H1 (cell line): ENCODE results near the gene ST6GALNAC3. TPM values are rescaled to one million over a fixed set of nuclear protein-coding genes. Genes with fewer than 3 reads are reported as not detected.

Experiments used
- CTCF ChIA-PET: fragments of 300-600 bp; sonication (Branson Sonifier 250); formaldehyde crosslinking; loops from one replicate; lab custom pipeline; 2021; ENCODE audit not compliant: partially characterized antibody; lab: Charles Lee
- POLR2A ChIA-PET: fragments of 300-600 bp; sonication (Branson Sonifier 250); formaldehyde crosslinking; loops from one replicate; lab custom pipeline; 2021; ENCODE audit warnings: inconsistent platforms; ENCODE audit not compliant: partially characterized antibody; lab: Charles Lee
- DNase-seq, 2 experiments: peaks; one replicate each; pipeline versions ENCODE4 v3.0.0 to v3.0.0-alpha.2; 2010 to 2022; ENCODE audit warnings: low spot score in 2 of 2, low read depth in 1 of 2, mixed read lengths in 1 of 2
- FAIRE-seq: peaks from 2 replicates; lab custom pipeline; 2011; peaks lifted over from hg19 to GRCh38; lab: Jason Lieb, UNC
- H2AFZ ChIP-seq: 2 replicates; pipeline ENCODE4 v1.8.1; 2012; ENCODE audit warnings: low read length, inconsistent platforms
- H2AK5ac ChIP-seq: 2 replicates; pipeline ENCODE4 v1.6.1; 2013; ENCODE audit warnings: low read depth, low read length
- H2BK120ac ChIP-seq: replicated peaks from 2 replicates; pipeline ENCODE3; 2013; ENCODE audit warnings: low read depth, low read length, inconsistent platforms
- H2BK12ac ChIP-seq: 2 replicates; pipeline ENCODE4 v1.6.1; 2013; ENCODE audit warnings: low read depth, low read length
- H2BK15ac ChIP-seq: 2 replicates; pipeline ENCODE4 v1.6.1; 2013; ENCODE audit warnings: low read length
- H2BK20ac ChIP-seq: 2 replicates; pipeline ENCODE4 v1.6.1; 2013; ENCODE audit warnings: low read length
- H2BK5ac ChIP-seq: 2 replicates; pipeline ENCODE4 v1.6.1; 2013; ENCODE audit warnings: low read depth, low read length
- H3K14ac ChIP-seq: 2 replicates; pipeline ENCODE4 v1.6.1; 2013; ENCODE audit warnings: inconsistent platforms; ENCODE audit not compliant: insufficient read length
- H3K18ac ChIP-seq: 2 replicates; pipeline ENCODE4 v1.6.1; 2013; ENCODE audit warnings: low read length; ENCODE audit errors: extremely low read depth
- H3K23ac ChIP-seq: 2 replicates; pipeline ENCODE4 v1.6.1; 2013; ENCODE audit warnings: inconsistent platforms; ENCODE audit not compliant: insufficient read length
- H3K23me2 ChIP-seq: 2 replicates; pipeline ENCODE4 v1.6.1; 2013; ENCODE audit warnings: low read depth, low read length
- H3K27ac ChIP-seq: 2 replicates; pipeline ENCODE4 v1.6.1; 2011; ENCODE audit warnings: low read depth, low read length, inconsistent platforms
- H3K27me3 ChIP-seq, 4 experiments: replicated peaks in 1 of 4; 1 replicate in 1 of 4; 2 replicates in 3 of 4; pipeline versions ENCODE4 v1.6.1 to v1.8.1; 2011 to 2013; ENCODE audit warnings: low read length in 3 of 4, mild to moderate bottlenecking in 3 of 4, inconsistent platforms in 2 of 4, mixed read lengths in 2 of 4, moderate library complexity in 1 of 4; ENCODE audit not compliant: control insufficient read depth in 3 of 4, insufficient read depth in 3 of 4; ENCODE audit errors: extremely low read depth in 1 of 4
- H3K36me3 ChIP-seq, 4 experiments: 2 replicates each; pipeline versions ENCODE4 v1.6.1 to v1.8.1; 2011 to 2013; ENCODE audit warnings: mild to moderate bottlenecking in 4 of 4, low read length in 3 of 4, moderate library complexity in 2 of 4, control low read depth in 1 of 4, inconsistent platforms in 1 of 4; ENCODE audit not compliant: insufficient read depth in 4 of 4, control insufficient read depth in 2 of 4
- H3K4ac ChIP-seq: replicated peaks from 2 replicates; pipeline ENCODE3; 2013; ENCODE audit warnings: low read length, low read depth, mixed read lengths, inconsistent platforms; ENCODE audit not compliant: insufficient read length
- H3K4me1 ChIP-seq, 4 experiments: replicated peaks in 1 of 4; 1 replicate in 1 of 4; 2 replicates in 3 of 4; pipeline versions ENCODE4 v1.6.1 to v1.8.1; 2011 to 2013; ENCODE audit warnings: low read length in 3 of 4, inconsistent platforms in 2 of 4, mixed read lengths in 1 of 4; ENCODE audit not compliant: insufficient read depth in 4 of 4, control insufficient read depth in 3 of 4
- H3K4me2 ChIP-seq, 2 experiments: 2 replicates each; pipeline versions ENCODE4 v1.6.1 to v1.8.1; 2011 to 2013; ENCODE audit warnings: low read depth in 2 of 2, low read length in 2 of 2, control low read depth in 1 of 2, inconsistent platforms in 1 of 2, mild to moderate bottlenecking in 1 of 2; ENCODE audit not compliant: insufficient read depth in 1 of 2
- H3K4me3 ChIP-seq, 4 experiments: fragments of 200-600, 300-600 bp in 1 of 4; sonication (generic), shearing (Covaris generic), sonication (Bioruptor Twin) in 1 of 4; 2 replicates each; pipeline versions ENCODE4 v1.5.1 to v1.8.1; 2011 to 2016; ENCODE audit warnings: low read length in 4 of 4, low read depth in 3 of 4, control low read depth in 2 of 4, inconsistent platforms in 2 of 4, mild to moderate bottlenecking in 2 of 4, mixed read lengths in 1 of 4, moderate library complexity in 1 of 4; ENCODE audit not compliant: insufficient read depth in 2 of 4; ENCODE audit errors: extremely low read depth in 1 of 4
- H3K56ac ChIP-seq: replicated peaks from 2 replicates; pipeline ENCODE3; 2013; ENCODE audit warnings: low read depth, mild to moderate bottlenecking, mixed read lengths, low read length, inconsistent platforms; ENCODE audit not compliant: insufficient read length
- H3K79me1 ChIP-seq: 2 replicates; pipeline ENCODE4 v1.6.1; 2013; ENCODE audit warnings: low read depth, low read length, control low read depth
- H3K79me2 ChIP-seq, 2 experiments: 2 replicates each; pipeline versions ENCODE4 v1.6.1 to v1.8.1; 2012 to 2013; ENCODE audit warnings: low read length in 2 of 2, mild to moderate bottlenecking in 2 of 2, inconsistent platforms in 1 of 2; ENCODE audit not compliant: insufficient read depth in 2 of 2, control insufficient read depth in 1 of 2
- H3K9ac ChIP-seq, 4 experiments: replicated peaks in 1 of 4; 1 replicate in 1 of 4; 2 replicates in 3 of 4; pipeline versions ENCODE4 v1.6.1 to v1.8.1; 2011 to 2013; ENCODE audit warnings: low read depth in 3 of 4, low read length in 3 of 4, control low read depth in 2 of 4, mild to moderate bottlenecking in 2 of 4, moderate library complexity in 2 of 4, inconsistent platforms in 1 of 4; ENCODE audit errors: extremely low read depth in 1 of 4
- H3K9me3 ChIP-seq, 2 experiments: 2 replicates each; pipeline versions ENCODE4 v1.6.1 to v1.8.1; 2012 to 2013; ENCODE audit warnings: mild to moderate bottlenecking in 2 of 2, moderate library complexity in 2 of 2, control low read depth in 1 of 2, inconsistent platforms in 1 of 2, low read depth in 1 of 2, low read length in 1 of 2, mixed read lengths in 1 of 2; ENCODE audit not compliant: insufficient read depth in 2 of 2
- H4K20me1 ChIP-seq, 2 experiments: replicated peaks in 1 of 2; 2 replicates each; pipeline versions ENCODE3 to v1.8.1; 2011 to 2013; ENCODE audit warnings: inconsistent platforms in 2 of 2, low read length in 2 of 2, mild to moderate bottlenecking in 1 of 2; ENCODE audit not compliant: insufficient read depth in 2 of 2, control insufficient read depth in 1 of 2
- H4K5ac ChIP-seq: 2 replicates; pipeline ENCODE4 v1.6.1; 2013; ENCODE audit warnings: low read length, low read depth, mixed read lengths, inconsistent platforms; ENCODE audit not compliant: insufficient read length
- H4K8ac ChIP-seq: 2 replicates; pipeline ENCODE4 v1.8.0; 2013; ENCODE audit warnings: mild to moderate bottlenecking, moderate library complexity, low read length, inconsistent platforms; ENCODE audit not compliant: insufficient read depth; ENCODE audit errors: extremely low read depth
- H4K91ac ChIP-seq: replicated peaks from 2 replicates; pipeline ENCODE3; 2013; ENCODE audit warnings: low read length, mixed read lengths, inconsistent platforms; ENCODE audit not compliant: insufficient read length
- BACH1 ChIP-seq: IDR thresholded peaks from 2 replicates; pipeline ENCODE4 v1.6.1; 2012; ENCODE audit warnings: low read length, improper control_type of control experiment
- EP300 ChIP-seq, 2 experiments: IDR thresholded peaks; 1 replicate in 1 of 2; 2 replicates in 1 of 2; pipeline ENCODE4 v1.6.1; 2011 to 2012; ENCODE audit warnings: low read depth in 2 of 2, low read length in 2 of 2, mild to moderate bottlenecking in 2 of 2, borderline replicate concordance in 1 of 2, inconsistent platforms in 1 of 2, moderate library complexity in 1 of 2
- HDAC2 ChIP-seq, 2 experiments: fragments of 300-600 bp in 1 of 2; sonication (generic) in 1 of 2; IDR thresholded peaks; 2 replicates each; pipeline ENCODE4 v1.6.1; 2011 to 2012; ENCODE audit warnings: low read depth in 2 of 2, low read length in 2 of 2, mild to moderate bottlenecking in 2 of 2, moderate library complexity in 2 of 2, borderline replicate concordance in 1 of 2, inconsistent platforms in 1 of 2
- KDM1A ChIP-seq: fragments of 200-600, 300-600 bp; sonication (generic); IDR thresholded peaks from 2 replicates; pipeline ENCODE4 v1.7.1; 2016; ENCODE audit warnings: mild to moderate bottlenecking, low read length, borderline replicate concordance
- NRF1 ChIP-seq: IDR thresholded peaks from 2 replicates; pipeline ENCODE4 v1.6.1; 2011; ENCODE audit warnings: mild to moderate bottlenecking, low read depth, low read length, improper control_type of control experiment
- RBBP5 ChIP-seq: IDR thresholded peaks from 2 replicates; pipeline ENCODE4 v1.7.1; 2012; ENCODE audit warnings: low read depth, mild to moderate bottlenecking, inconsistent platforms, low read length, moderate library complexity, borderline replicate concordance
- RFX5 ChIP-seq: IDR thresholded peaks from 2 replicates; pipeline ENCODE4 v1.6.1; 2011; ENCODE audit warnings: low read depth, low read length, improper control_type of control experiment, borderline replicate concordance
- SP2 ChIP-seq: IDR thresholded peaks from 2 replicates; pipeline ENCODE4 v1.6.1; 2012; ENCODE audit warnings: mild to moderate bottlenecking, low read length, inconsistent platforms
- SUZ12 ChIP-seq: fragments of 200-600 bp; sonication (generic); IDR thresholded peaks from 2 replicates; pipeline ENCODE4 v1.6.1; 2012; ENCODE audit warnings: mild to moderate bottlenecking, inconsistent platforms, low read length, moderate library complexity, mixed read lengths
- TAF7 ChIP-seq: optimal IDR thresholded peaks from 2 replicates; pipeline ENCODE3; 2011; ENCODE audit warnings: low read depth, mild to moderate bottlenecking, inconsistent platforms, low read length, moderate library complexity, borderline replicate concordance
- WGBS, 2 experiments: shearing (Covaris generic) in 1 of 2; methylation state at CpG; one replicate each; pipeline versions ENCODE4 v1.1.6 to v1.1.7; 2013 to 2015; ENCODE audit warnings: low lambda C conversion rate in 2 of 2, mixed read lengths in 2 of 2, inconsistent platforms in 1 of 2, low coverage in 1 of 2, missing lambda C conversion rate in 1 of 2; ENCODE audit not compliant: insufficient replicate concordance in 2 of 2, insufficient coverage in 1 of 2, insufficient read length in 1 of 2; ENCODE audit errors: extremely low coverage in 1 of 2, missing lambda C conversion rate in 1 of 2; 5-methylcytosine and 5-hydroxymethylcytosine counted together
- polyA plus RNA-seq, 7 experiments: library from polyadenylated mRNA; depleted of rRNA in 3 of 7; stranded (reverse) in 5 of 7; unstranded in 2 of 7; fragments of >200 nt in 5 of 7; fragments of 200-250 nt in 2 of 7; gene quantifications; 1 replicate in 5 of 7; 2 replicates in 1 of 7; 4 replicates in 1 of 7; pipeline versions ENCODE4 v1.2.1 to v1.2.3, GENCODE V29; 2011 to 2013; ENCODE audit warnings: missing spikeins in 2 of 7, mixed read lengths in 2 of 7
- total RNA-seq: library from RNA; stranded (reverse); fragmentation: NEBNext Ultra II Directional; extraction: Animal tissue kit (Norgen Biotek cat#: 25700); gene quantifications from 2 replicates; pipeline ENCODE4 v1.2.1, GENCODE V29; 2021
- TF ChIP-seq, protein P1 (sequence below): IDR thresholded peaks from 2 replicates; pipeline ENCODE4 v1.6.1; 2012; ENCODE audit warnings: inconsistent platforms
- TF ChIP-seq, protein P2 (sequence below): IDR thresholded peaks from 2 replicates; pipeline ENCODE4 v1.6.1; 2011; ENCODE audit warnings: low read depth, mild to moderate bottlenecking, low read length; ENCODE audit not compliant: insufficient read depth

Gene ST6GALNAC3
- total and polyA plus RNA-seq, 2 of the 8 experiments (the other 6 are each of a cell fraction or from before 2014, with no cell fraction given) = 4.9 to 19.0 TPM

DNA sequence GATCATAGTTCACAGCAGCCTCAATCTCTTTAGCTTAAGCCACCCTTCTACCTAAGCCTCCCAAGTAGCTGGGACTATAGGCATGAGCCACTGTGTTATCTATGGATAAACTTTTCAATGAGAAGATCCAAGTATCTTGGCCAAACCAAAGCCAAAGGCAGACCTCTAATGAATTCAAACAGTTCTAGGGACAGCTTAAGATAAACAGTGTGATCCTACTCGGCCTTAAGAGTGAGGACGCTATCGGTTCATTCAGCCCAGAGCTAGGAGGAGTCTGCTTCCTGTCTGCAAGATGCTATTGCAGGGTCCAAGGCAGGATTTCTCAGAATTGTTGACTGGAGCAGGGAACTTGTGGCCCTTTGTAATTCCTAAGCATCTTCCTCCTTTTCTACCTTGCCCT lies 368.7 kb downstream of the ST6GALNAC3 start:
- H3K4me1 ChIP-seq = no peaks in the 10 kb centered on the region
- H3K4me2 ChIP-seq = no peak overlapping the region
- H3K4ac ChIP-seq = no peak overlapping the region
- H4K5ac ChIP-seq = no peak overlapping the region
- H3K4me3 ChIP-seq = no peak overlapping the region
- no peak overlapping the region for H2BK5ac ChIP-seq
- H3K36me3 ChIP-seq = no peaks in the 10 kb centered on the region
- WGBS, 2 experiments = 82% methylated on average over 3 of the region's 3 CpGs; no CpG with 5 or more reads in 1 of the 2 experiments
- H2AK5ac ChIP-seq = no peak overlapping the region
- H2BK120ac ChIP-seq = no peak overlapping the region
- TF ChIP-seq EP300 (IDR thresholded peaks at IDR 0.05; ENCODE audit: borderline replicate concordance in 1 of 2, low read depth in 2 of 2, low read length in 2 of 2) = no peak
- no peak for TF ChIP-seq HDAC2 (IDR thresholded peaks at IDR 0.05; ENCODE audit: borderline replicate concordance in 1 of 2, low read depth in 2 of 2, low read length in 2 of 2)
- TF ChIP-seq RBBP5 = no peak
- no peak for TF ChIP-seq SP2
- TF ChIP-seq, protein P1, sequence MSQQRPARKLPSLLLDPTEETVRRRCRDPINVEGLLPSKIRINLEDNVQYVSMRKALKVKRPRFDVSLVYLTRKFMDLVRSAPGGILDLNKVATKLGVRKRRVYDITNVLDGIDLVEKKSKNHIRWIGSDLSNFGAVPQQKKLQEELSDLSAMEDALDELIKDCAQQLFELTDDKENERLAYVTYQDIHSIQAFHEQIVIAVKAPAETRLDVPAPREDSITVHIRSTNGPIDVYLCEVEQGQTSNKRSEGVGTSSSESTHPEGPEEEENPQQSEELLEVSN = no peak
- TF ChIP-seq BACH1 = no peak
- TF ChIP-seq, protein P2, sequence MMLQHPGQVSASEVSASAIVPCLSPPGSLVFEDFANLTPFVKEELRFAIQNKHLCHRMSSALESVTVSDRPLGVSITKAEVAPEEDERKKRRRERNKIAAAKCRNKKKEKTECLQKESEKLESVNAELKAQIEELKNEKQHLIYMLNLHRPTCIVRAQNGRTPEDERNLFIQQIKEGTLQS = no peak
- no peak for TF ChIP-seq KDM1A
- no peak for TF ChIP-seq TAF7
- TF ChIP-seq NRF1 = no peak
- TF ChIP-seq RFX5 = no peak
- no peak for TF ChIP-seq SUZ12
- H3K27ac ChIP-seq = no peak overlapping the region
- H2AFZ ChIP-seq = no peak overlapping the region
- FAIRE-seq (no peak), DNase-seq (no peak)
- CTCF ChIA-PET = interaction anchor here (1.2 kb wide), 1 partner anchor 11 kb away, joined by 4 read pairs; no protein-coding TSS in a partner anchor
- H2BK15ac ChIP-seq = no peak overlapping the region
- no peak overlapping the region for H4K8ac ChIP-seq
- H3K23ac ChIP-seq = no peak overlapping the region
- no peaks in the 10 kb centered on the region for H3K79me1 ChIP-seq
- no peak overlapping the region for H4K91ac ChIP-seq
- no peak overlapping the region for H3K9ac ChIP-seq
- H3K9me3 ChIP-seq = no peaks in the 10 kb centered on the region
- H2BK20ac ChIP-seq = no peak overlapping the region
- no peak overlapping the region for H2BK12ac ChIP-seq
- H3K79me2 ChIP-seq = no peaks in the 10 kb centered on the region
- H3K23me2 ChIP-seq = no peaks in the 10 kb centered on the region
- H3K27me3 ChIP-seq = no peaks in the 10 kb centered on the region
- H3K14ac ChIP-seq = no peak overlapping the region
- no peak overlapping the region for H3K56ac ChIP-seq
- no peak overlapping the region for H3K18ac ChIP-seq
- POLR2A ChIA-PET = no interaction called here
- H4K20me1 ChIP-seq = no peaks in the 10 kb centered on the region
